ENCODE data around the gene FBXO9.

The FBXO9 gene

GRCh38 chr6:53065266-53066076 lies at the start of gene FBXO9:
Gene FBXO9, plus strand, starts transcription at chr6:53065404. Its CDS starts 386 bp downstream, at chr6:53065790.
- peak; percentile 61 to 70 for DNase-seq (ENCODE audit: low read depth in 2 of 2)

DNA sequence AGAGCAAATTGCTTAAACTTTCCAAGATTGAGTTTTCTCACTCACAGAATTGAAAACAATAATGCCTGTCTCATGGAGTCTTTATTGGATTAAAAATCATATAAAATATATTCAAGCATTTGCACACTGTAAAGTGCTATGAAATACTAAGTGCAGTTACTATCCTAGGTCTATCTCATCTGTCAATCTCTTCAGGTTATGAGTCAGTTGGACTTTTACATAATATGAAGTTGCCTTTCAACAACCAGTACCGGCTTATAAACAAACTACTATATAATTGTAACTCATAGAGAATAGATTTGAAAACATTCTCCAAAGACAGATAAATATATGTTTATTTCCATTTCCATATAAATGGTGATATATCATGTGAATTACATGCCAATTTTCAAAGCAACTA lies 49.7 kb upstream of the FBXO9 start:
- no peak for DNase-seq (ENCODE audit: low read depth in 2 of 2)

- no peak for DNase-seq (ENCODE audit: low read depth in 2 of 2)
These were observed 46.8 kb upstream of the FBXO9 start for GRCh38 chr6:53018446-53018845.

- no peak for DNase-seq (ENCODE audit: low read depth in 2 of 2)
These were observed 45.0 kb upstream of the FBXO9 start for GRCh38 chr6:53020005-53020744.

- DNase-seq (ENCODE audit: low read depth in 2 of 2): no peak
These were observed 41.9 kb upstream of the FBXO9 start for GRCh38 chr6:53023323-53023722.

DNA sequence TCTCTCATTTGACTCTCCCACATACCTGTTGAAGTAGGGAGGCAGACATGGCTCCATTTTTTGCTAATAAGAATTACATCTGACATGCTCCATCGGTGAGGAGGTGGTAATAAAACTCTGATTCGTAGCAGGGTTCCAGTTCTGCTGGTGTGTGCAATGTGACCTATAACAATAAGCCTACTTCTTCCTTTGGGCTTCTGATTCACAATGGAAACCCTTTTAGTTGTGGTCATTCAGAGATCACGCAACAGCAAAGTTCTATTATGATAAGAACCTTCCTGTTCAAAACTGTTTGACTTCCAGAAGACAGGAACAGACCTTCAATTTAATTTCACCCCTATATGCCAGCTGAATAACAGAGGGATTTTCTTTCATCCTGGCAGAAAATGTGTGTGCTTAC lies 38.7 kb upstream of the FBXO9 start:
- DNase-seq (ENCODE audit: low read depth in 2 of 2): no peak

- DNase-seq (ENCODE audit: low read depth in 2 of 2): no peak
These were observed 38.0 kb upstream of the FBXO9 start for GRCh38 chr6:53027131-53027718.

- DNase-seq (ENCODE audit: low read depth in 2 of 2): no peak
These were observed 36.7 kb upstream of the FBXO9 start for GRCh38 chr6:53028467-53028866.

- no peak for DNase-seq (ENCODE audit: low read depth in 2 of 2)
These were observed 35.9 kb upstream of the FBXO9 start for GRCh38 chr6:53029257-53029656.

GRCh38 chr6:53029761-53030160 lies 35.4 kb upstream of the FBXO9 start:
- DNase-seq (ENCODE audit: low read depth in 2 of 2): no peak

DNA sequence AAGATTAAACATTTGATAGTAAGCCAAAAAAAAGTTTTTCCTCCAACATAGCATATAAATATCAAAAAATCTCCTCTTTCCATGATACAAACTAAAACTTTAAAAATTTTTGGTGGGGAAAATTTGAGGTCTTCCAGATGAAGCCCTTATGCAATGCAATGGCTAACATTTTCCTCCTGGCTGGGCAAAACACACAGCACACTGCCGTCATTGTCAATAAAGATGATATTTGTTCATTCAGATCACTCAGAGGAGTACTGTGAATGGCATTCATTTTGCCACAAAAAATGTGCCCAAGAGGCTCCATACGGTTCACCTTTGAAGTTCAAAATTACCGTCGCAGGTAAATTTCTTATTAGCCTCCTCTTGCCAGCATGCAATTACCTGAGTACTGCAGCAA lies 33.9 kb upstream of the FBXO9 start:
- no peak for DNase-seq (ENCODE audit: low read depth in 2 of 2)

GRCh38 chr6:53032849-53033248 lies 32.4 kb upstream of the FBXO9 start:
- DNase-seq (ENCODE audit: low read depth in 2 of 2): no peak

GRCh38 chr6:53033764-53034163 lies 31.4 kb upstream of the FBXO9 start:
- DNase-seq (ENCODE audit: low read depth in 2 of 2): no peak

- DNase-seq (ENCODE audit: low read depth in 2 of 2): no peak
These were observed 29.5 kb upstream of the FBXO9 start for GRCh38 chr6:53035549-53036213.

DNA sequence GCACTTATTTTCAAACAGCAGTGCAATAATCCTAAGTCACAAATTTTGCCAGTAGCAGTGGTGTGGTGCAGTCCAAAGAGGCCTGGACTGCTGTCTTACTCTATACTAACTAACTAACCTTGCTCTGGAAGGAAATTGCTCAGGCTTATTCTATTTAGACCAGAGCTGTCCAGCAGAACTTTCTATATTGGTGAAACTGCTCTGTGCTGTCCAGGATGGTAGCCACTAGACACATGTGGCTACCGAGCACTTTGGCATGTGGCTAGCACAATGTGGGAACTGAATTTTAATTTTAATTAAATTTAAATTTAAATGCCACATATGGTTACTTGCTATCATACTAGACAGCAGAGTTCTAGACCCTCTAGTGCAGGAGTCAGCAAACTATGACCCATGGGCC lies 27.1 kb upstream of the FBXO9 start:
- DNase-seq (ENCODE audit: low read depth in 2 of 2): no peak

DNA sequence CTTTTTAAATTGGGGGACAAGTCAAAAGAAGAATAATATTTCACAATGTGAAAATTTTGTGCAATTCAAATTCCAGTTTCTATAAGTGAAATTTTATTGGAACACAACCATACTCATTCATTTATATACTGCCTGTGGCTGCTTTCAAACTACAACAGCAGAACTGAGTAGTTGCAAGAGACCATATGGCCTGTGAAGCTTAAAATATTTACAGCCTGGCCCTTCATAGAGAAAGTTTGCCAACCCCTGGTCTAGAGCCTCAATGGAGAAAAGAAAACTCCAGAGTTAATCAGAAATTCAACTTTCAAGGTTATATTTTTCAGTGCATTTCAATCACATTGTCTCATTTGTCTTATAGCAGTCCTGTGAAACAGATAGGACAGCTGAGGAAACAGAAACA lies 26.6 kb upstream of the FBXO9 start:
- no peak for DNase-seq (ENCODE audit: low read depth in 2 of 2)

- DNase-seq (ENCODE audit: low read depth in 2 of 2): no peak
These were observed 23.8 kb upstream of the FBXO9 start for GRCh38 chr6:53041356-53041755.

DNA sequence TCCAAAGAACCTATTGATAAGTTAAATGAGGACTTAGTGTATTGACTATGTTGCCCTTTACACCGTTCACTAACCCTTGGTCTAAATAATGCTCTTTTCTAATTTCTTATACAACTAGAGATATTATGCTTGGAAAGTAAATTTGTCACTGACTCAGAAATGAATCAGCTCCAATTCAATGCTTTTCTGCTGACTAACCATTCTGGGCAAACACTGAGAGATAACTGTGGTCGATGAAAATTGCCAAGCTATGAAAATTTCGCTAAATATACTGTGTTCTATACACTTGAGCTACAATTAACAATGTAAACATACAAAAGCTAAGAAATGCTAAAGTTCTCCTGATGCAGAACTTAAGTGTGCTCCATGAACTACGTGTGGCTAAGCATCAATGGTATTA lies 23.1 kb upstream of the FBXO9 start:
- no peak for DNase-seq (ENCODE audit: low read depth in 2 of 2)

DNA sequence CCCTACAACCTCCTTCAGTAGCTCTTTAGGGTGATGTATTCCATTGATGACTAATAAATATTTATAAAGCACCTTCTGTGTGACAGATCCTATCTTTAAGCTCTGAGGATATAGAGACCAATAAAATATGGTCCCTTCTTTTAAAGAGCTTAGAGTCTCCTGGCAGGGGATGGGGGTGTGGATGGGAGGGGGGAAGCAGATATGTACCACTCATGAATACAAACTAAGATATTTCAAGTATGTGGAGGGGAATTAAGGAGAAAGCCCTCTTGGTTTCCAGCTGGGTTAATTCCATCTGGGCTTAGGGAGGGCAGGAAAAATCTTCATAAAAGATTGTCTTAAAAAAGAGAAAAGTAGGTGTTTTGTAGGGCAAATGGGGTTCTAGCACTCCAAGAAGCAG lies 21.6 kb upstream of the FBXO9 start:
- no peak for DNase-seq (ENCODE audit: low read depth in 2 of 2)

DNA sequence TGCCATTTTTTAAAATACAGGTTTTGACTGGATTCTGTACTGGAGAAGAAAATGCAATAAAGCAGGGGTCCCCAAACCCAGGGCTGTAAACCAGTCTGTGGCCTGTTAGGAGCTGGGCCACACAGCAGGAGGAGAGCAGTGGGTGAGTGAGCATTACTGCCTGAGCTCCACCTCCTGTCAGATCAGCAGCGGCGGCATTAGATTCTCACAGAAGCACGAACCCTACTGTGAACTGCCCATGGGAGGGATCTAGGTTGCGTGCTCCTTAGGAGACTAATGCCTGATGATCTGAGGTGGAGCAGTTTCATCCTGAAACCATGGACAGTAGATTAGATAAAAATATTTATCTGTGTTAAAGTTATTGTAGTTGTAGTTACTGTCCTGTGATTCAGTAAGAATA lies 21.1 kb upstream of the FBXO9 start:
- DNase-seq (ENCODE audit: low read depth in 2 of 2): no peak

GRCh38 chr6:53044572-53044971 lies 20.6 kb upstream of the FBXO9 start:
- no peak for DNase-seq (ENCODE audit: low read depth in 2 of 2)

Measured in stimulated activated CD4-positive, alpha-beta T cell treated with anti-CD3 and anti-CD28 coated beads, Interleukin-1b, Interleukin-23, amount 100 ng/mL, for 4 hours (primary cell).